SK-N-SH treated with all-trans-retinoic acid at 6 μM for 48 hours (cell line): ENCODE data around the gene KIF1A.

ENCODE experiments used
- ARNTL ChIP-seq: fragments of 450-650 bp; formaldehyde crosslinking; IDR thresholded peaks from 2 replicates; pipeline ENCODE4 v1.5.0; 2020; ENCODE audit warnings: low read depth, mild to moderate bottlenecking, moderate library complexity, borderline replicate concordance
- BACH2 ChIP-seq: fragments of 250-450 bp; sonication (Bioruptor Pico); IDR thresholded peaks from 2 replicates; pipeline ENCODE4 v1.9.0; 2021; ENCODE audit warnings: mild to moderate bottlenecking, borderline replicate concordance
- ZNF565 ChIP-seq: fragments of 450-650 bp; formaldehyde crosslinking; conservative IDR thresholded peaks from 2 replicates; pipeline ENCODE4 v1.5.0; 2020; ENCODE audit warnings: low read depth, mild to moderate bottlenecking, moderate library complexity
- TF ChIP-seq, protein P1 (sequence below): fragments of 250-450 bp; sonication (Bioruptor Pico); IDR thresholded peaks from 2 replicates; pipeline ENCODE4 v1.8.0; 2020; ENCODE audit warnings: mild to moderate bottlenecking, moderate library complexity, borderline replicate concordance
- TF ChIP-seq, protein P2 (sequence below): fragments of 250-450 bp; sonication (Bioruptor Pico); IDR thresholded peaks from 2 replicates; pipeline ENCODE4 v1.5.0; 2020; ENCODE audit warnings: mild to moderate bottlenecking, moderate library complexity

DNA sequence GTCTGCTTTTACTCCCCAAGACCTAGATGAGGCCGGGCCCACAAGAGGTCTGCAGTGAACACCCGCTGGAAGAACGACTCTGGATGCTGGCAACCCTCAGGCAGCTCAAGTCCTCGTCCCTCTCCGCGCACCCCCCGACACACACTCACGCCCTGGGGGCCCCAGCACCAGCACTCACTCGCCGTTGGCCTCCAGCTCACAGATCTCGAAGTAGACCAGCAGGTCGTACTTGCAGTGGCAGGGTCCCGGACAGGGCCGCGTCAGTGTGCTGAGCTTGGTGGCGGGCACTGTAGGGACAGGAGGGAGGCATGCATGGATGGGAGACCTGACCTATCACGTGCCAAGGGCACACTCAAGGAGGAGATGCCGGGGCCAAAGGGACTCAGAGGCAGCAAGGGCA is 78.9 kb downstream of the KIF1A start:
- TF ChIP-seq BACH2 (CRISPR knock-in tag) (no peak), ZNF565 (CRISPR knock-in tag) (no peak), ARNTL (CRISPR knock-in tag) (no peak)
- TF ChIP-seq, protein P1, sequence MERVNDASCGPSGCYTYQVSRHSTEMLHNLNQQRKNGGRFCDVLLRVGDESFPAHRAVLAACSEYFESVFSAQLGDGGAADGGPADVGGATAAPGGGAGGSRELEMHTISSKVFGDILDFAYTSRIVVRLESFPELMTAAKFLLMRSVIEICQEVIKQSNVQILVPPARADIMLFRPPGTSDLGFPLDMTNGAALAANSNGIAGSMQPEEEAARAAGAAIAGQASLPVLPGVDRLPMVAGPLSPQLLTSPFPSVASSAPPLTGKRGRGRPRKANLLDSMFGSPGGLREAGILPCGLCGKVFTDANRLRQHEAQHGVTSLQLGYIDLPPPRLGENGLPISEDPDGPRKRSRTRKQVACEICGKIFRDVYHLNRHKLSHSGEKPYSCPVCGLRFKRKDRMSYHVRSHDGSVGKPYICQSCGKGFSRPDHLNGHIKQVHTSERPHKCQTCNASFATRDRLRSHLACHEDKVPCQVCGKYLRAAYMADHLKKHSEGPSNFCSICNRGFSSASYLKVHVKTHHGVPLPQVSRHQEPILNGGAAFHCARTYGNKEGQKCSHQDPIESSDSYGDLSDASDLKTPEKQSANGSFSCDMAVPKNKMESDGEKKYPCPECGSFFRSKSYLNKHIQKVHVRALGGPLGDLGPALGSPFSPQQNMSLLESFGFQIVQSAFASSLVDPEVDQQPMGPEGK (CRISPR knock-in tag), result no peak
- TF ChIP-seq, protein P2, sequence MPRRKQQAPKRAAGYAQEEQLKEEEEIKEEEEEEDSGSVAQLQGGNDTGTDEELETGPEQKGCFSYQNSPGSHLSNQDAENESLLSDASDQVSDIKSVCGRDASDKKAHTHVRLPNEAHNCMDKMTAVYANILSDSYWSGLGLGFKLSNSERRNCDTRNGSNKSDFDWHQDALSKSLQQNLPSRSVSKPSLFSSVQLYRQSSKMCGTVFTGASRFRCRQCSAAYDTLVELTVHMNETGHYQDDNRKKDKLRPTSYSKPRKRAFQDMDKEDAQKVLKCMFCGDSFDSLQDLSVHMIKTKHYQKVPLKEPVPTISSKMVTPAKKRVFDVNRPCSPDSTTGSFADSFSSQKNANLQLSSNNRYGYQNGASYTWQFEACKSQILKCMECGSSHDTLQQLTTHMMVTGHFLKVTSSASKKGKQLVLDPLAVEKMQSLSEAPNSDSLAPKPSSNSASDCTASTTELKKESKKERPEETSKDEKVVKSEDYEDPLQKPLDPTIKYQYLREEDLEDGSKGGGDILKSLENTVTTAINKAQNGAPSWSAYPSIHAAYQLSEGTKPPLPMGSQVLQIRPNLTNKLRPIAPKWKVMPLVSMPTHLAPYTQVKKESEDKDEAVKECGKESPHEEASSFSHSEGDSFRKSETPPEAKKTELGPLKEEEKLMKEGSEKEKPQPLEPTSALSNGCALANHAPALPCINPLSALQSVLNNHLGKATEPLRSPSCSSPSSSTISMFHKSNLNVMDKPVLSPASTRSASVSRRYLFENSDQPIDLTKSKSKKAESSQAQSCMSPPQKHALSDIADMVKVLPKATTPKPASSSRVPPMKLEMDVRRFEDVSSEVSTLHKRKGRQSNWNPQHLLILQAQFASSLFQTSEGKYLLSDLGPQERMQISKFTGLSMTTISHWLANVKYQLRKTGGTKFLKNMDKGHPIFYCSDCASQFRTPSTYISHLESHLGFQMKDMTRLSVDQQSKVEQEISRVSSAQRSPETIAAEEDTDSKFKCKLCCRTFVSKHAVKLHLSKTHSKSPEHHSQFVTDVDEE (CRISPR knock-in tag), result no peak
